Spleen (tissue), 11 donors: ENCODE results near the gene GMDS. TPM values are rescaled to one million over a fixed set of nuclear protein-coding genes. Genes with fewer than 3 reads are reported as not detected.

Experiments
- DNase-seq: peaks from one replicate; pipeline ENCODE4 v3.0.0-alpha.2; 2020
- H3K27ac ChIP-seq, 8 donors: fragments of 200-600 bp; sonication (generic) in 7 of 8; 1 replicate in 4 of 8; 2 replicates in 4 of 8; pipeline versions ENCODE4 v1.5.0 to v1.8.0; 2016 to 2021; ENCODE audit warnings: inconsistent platforms in 4 of 8, mild to moderate bottlenecking in 4 of 8, moderate library complexity in 1 of 8
- H3K27me3 ChIP-seq, 7 donors: fragments of 200-600 bp; sonication (generic) in 6 of 7; replicated peaks in 1 of 7; 1 replicate in 4 of 7; 2 replicates in 3 of 7; pipeline versions ENCODE4 v1.5.0 to v1.8.0; 2016 to 2021; ENCODE audit warnings: inconsistent platforms in 3 of 7, mild to moderate bottlenecking in 1 of 7
- H3K36me3 ChIP-seq, 6 donors: fragments of 200-600 bp; sonication (generic) in 5 of 6; 1 replicate in 4 of 6; 2 replicates in 2 of 6; pipeline versions ENCODE4 v1.5.0 to v1.8.0; 2016 to 2021; ENCODE audit warnings: inconsistent platforms in 2 of 6
- H3K4me1 ChIP-seq, 6 donors: fragments of 200-600 bp; sonication (generic) in 5 of 6; 1 replicate in 3 of 6; 2 replicates in 3 of 6; pipeline versions ENCODE4 v1.5.0 to v1.8.0; 2016 to 2021; ENCODE audit warnings: inconsistent platforms in 3 of 6
- H3K4me3 ChIP-seq, 8 donors: fragments of 200-600 bp; sonication (generic) in 7 of 8; 1 replicate in 4 of 8; 2 replicates in 4 of 8; pipeline versions ENCODE4 v1.5.0 to v1.8.0; 2016 to 2021; ENCODE audit warnings: inconsistent platforms in 4 of 8, mild to moderate bottlenecking in 4 of 8, moderate library complexity in 2 of 8
- H3K9me3 ChIP-seq, 8 donors: fragments of 200-600 bp; sonication (generic) in 7 of 8; 1 replicate in 4 of 8; 2 replicates in 4 of 8; pipeline versions ENCODE4 v1.5.0 to v1.8.0; 2016 to 2021; ENCODE audit warnings: inconsistent platforms in 4 of 8
- POLR2A ChIP-seq, 3 donors: fragments of 450-650 bp; IDR thresholded peaks; one replicate each; pipeline ENCODE4 v1.5.1; 2017; ENCODE audit warnings: antibody characterized with exemption in 3 of 3, mild to moderate bottlenecking in 1 of 3
- POLR2AphosphoS5 ChIP-seq, 3 donors: sonication (generic); formaldehyde crosslinking; IDR thresholded peaks; one replicate each; pipeline ENCODE4 v1.5.1; 2017; ENCODE audit warnings: antibody characterized with exemption in 3 of 3
- WGBS, 5 donors: extraction: QIAGEN DNeasy Blood & Tissue Kit in 3 of 5; methylation state at CpG; one replicate each; pipeline versions ENCODE4 v1.1.5 to v1.1.7; 2013 to 2018; 5-methylcytosine and 5-hydroxymethylcytosine counted together
- intact Hi-C: fragments of 100-400 bp; cut with DNase I; formaldehyde crosslinking; loops from one replicate; pipeline ENCODE4 v1.15.0; 2023; ENCODE audit warnings: low total_unique reads
- polyA plus RNA-seq, 3 donors: library from polyadenylated mRNA; stranded (reverse); fragments of 200-250 nt; gene quantifications; one replicate each; pipeline ENCODE4 v1.2.1, GENCODE V29; 2013
- total RNA-seq, 7 donors: library from RNA; depleted of rRNA in 3 of 7; stranded (reverse); fragments of >200 nt in 3 of 7; fragmentation: NEBNext Ultra II Directional in 4 of 7; extraction: Animal tissue kit (Norgen Biotek cat#: 25700) in 4 of 7; gene quantifications; one replicate each; pipeline versions ENCODE4 v1.1.0 to v1.2.1, GENCODE V29; 2016 to 2021
- TF ChIP-seq, protein P1 (sequence below), 11 experiments: fragments of 200-600 bp in 7 of 11; fragments of 450-650 bp in 4 of 11; sonication (generic) in 4 of 11; IDR thresholded peaks in 8 of 11; conservative IDR thresholded peaks in 3 of 11; 1 replicate in 7 of 11; 2 replicates in 4 of 11; pipeline versions ENCODE4 v1.4.0 to v1.8.0; 2016 to 2021; ENCODE audit warnings: antibody characterized with exemption in 11 of 11, inconsistent platforms in 4 of 11, mild to moderate bottlenecking in 1 of 11
- donor health status: healthy with polysubstance abuse.
- donor health status: DM: no; HTN: no; CAD: no; lungs with moderate emphysema.
- donor health status: DM: no; HTN: no; CAD: no.
- donor health status: Bipolar disorder and iron deficiency.
- donor health status: healthy.
- donor health status: DM: no; HTN: no; CAD: no.
- donor health status: DM: yes; HTN: yes; CAD: no.

GMDS gene
- total and polyA plus RNA-seq, 10 donors: 9.1 to 30.8 (median 17.7) TPM

DNA sequence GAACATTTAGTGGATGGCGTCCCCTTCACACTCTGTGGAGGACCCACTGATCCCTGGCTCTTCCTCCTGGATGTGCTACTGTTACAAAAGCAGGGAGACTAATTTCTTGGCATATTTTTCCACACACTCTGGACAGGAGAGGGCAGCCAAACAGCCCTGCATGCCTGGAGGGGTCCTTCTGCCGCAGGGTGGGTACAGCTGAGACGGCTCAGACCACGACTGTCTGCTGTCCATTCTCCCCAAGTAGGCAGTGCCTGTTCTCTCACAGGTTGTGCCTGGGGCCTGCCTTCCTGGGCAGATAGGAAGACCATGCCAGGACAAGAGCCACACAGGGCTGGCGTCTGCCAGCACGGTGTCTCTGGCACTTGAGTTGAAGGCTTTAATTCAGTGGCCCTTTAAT lies 375.6 kb downstream of the GMDS start:
- Histone ChIP-seq H3K27me3 (peaks cover 0 to 5% (median 0%) of the 10 kb centered on the region in 7 donors), H3K4me1 (peaks cover 0 to 4% (median 0%) of the 10 kb centered on the region in 6 donors)
- intact Hi-C loops: no loop called here

DNA sequence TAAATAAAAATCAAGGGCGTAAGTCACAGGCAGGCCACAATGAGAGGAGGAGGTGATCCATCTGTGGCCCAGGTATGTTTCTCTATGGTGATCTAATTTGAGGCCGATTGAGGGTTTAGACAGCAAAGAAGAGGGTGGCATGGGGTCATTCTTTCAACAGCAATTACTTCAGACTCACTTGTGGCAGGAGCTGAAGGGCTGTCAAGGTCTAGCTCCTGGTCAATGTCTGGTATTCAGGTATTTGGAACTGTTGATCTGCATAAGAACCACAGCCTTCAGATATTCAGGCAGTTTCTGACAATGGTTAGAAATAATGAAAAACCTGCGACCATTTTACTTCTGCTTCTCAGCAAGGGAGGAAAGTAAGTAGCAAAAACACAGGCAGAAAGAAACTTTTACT lies 376.1 kb downstream of the GMDS start:
- DNase-seq: no peak
- Histone ChIP-seq H3K9me3 (no peaks in the 10 kb centered on the region), H3K27ac (no peak overlapping the region), H3K4me1 (peaks cover 0 to 4% (median 0%) of the 10 kb centered on the region in 6 donors), H3K4me3 (no peak overlapping the region), H3K27me3 (peaks cover 0 to 5% (median 0%) of the 10 kb centered on the region in 7 donors), H3K36me3 (no peaks in the 10 kb centered on the region)
- WGBS, 5 donors: 78 to 87% (median 82%) methylated on average over 3 of the region's 3 CpGs
- TF ChIP-seq, protein P1, sequence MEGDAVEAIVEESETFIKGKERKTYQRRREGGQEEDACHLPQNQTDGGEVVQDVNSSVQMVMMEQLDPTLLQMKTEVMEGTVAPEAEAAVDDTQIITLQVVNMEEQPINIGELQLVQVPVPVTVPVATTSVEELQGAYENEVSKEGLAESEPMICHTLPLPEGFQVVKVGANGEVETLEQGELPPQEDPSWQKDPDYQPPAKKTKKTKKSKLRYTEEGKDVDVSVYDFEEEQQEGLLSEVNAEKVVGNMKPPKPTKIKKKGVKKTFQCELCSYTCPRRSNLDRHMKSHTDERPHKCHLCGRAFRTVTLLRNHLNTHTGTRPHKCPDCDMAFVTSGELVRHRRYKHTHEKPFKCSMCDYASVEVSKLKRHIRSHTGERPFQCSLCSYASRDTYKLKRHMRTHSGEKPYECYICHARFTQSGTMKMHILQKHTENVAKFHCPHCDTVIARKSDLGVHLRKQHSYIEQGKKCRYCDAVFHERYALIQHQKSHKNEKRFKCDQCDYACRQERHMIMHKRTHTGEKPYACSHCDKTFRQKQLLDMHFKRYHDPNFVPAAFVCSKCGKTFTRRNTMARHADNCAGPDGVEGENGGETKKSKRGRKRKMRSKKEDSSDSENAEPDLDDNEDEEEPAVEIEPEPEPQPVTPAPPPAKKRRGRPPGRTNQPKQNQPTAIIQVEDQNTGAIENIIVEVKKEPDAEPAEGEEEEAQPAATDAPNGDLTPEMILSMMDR (IDR thresholded peaks at IDR 0.05 in 8 of 11, conservative IDR thresholded peaks at IDR 0.05 in 3 of 11): no peak
- no peak for TF ChIP-seq POLR2AphosphoS5 (IDR thresholded peaks at IDR 0.05)
- no peak for TF ChIP-seq POLR2A (IDR thresholded peaks at IDR 0.05)
- intact Hi-C loops: no loop called here

More for the DNA sequence above, 375.6 kb downstream of the GMDS start:
- TF ChIP-seq POLR2AphosphoS5 (IDR thresholded peaks at IDR 0.05): no peak
- Histone ChIP-seq H3K36me3 (no peaks in the 10 kb centered on the region), H3K4me3 (no peak overlapping the region), H3K27ac (no peak overlapping the region), H3K9me3 (no peaks in the 10 kb centered on the region)
- no peak for DNase-seq
- WGBS, 5 donors: 84 to 95% (median 91%) methylated on average over 6 of the region's 6 CpGs

DNA sequence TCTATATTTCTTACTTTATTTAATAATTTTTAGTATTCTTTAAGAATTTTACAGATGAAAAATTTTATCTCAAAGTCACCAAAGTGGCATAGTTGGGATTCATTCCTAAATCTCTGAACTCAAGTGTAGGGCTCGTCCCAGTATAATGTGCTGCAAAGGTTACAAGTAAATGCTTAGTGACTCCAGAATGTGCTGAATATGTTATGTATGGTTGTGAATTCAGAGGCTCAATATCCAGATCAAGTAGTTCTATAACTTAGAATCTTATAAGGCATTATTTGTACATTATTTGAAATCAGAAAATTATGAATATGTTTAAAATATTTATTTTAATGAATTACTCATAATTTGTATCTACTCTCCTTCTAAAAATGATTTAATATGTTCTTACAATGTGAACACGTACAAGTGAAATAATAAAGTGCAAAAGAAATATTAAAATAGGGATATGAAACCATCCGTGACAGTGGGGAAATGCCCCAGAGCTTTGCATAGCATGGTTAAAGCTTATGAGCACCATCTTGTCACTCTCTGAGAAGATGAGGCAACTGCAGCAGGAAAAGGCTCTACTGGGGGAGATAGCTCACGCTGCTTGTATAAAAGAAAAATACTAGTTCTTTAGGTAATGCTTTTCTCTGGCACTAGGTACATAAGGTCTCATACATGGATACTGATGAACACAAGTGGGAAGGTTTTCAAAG lies 376.7 kb downstream of the GMDS start:
- DNase-seq: no peak
- H3K9me3 ChIP-seq: no peaks in the 10 kb centered on the region
- H3K27ac ChIP-seq: no peak overlapping the region
- H3K4me3 ChIP-seq: no peak overlapping the region
- peaks cover 0 to 4% (median 0%) of the 10 kb centered on the region in 6 donors for H3K4me1 ChIP-seq
- intact Hi-C loops: no loop called here
- no peaks in the 10 kb centered on the region for H3K36me3 ChIP-seq
- peaks cover 0 to 5% (median 0%) of the 10 kb centered on the region in 7 donors for H3K27me3 ChIP-seq
- 66 to 76% (median 74%) methylated on average over 4 of the region's 4 CpGs for WGBS, 5 donors
- no peak for TF ChIP-seq POLR2A (IDR thresholded peaks at IDR 0.05)
- TF ChIP-seq POLR2AphosphoS5 (IDR thresholded peaks at IDR 0.05): no peak
- TF ChIP-seq, protein P1 (IDR thresholded peaks at IDR 0.05 in 8 of 11, conservative IDR thresholded peaks at IDR 0.05 in 3 of 11): no peak

DNA sequence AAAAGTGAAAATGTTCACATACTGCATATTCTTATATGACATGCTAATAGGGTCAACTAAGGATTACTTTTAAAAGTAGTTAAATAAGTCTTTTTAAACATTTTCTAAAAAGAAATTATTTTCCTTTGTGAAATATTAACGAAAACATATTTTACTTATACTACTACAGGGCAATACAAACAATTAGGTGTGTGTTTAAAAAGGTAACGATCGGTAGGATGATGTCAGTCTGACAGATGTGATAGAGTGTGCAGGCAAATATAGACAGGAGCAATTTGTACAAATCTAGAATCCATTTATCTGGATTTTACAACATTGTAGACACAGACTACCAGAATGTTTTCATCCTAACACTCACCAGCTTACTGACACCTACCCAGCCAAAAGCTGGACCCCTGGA lies 378.2 kb downstream of the GMDS start:
- TF ChIP-seq, protein P1 (IDR thresholded peaks at IDR 0.05 in 8 of 11, conservative IDR thresholded peaks at IDR 0.05 in 3 of 11): no peak
- TF ChIP-seq POLR2A (IDR thresholded peaks at IDR 0.05): no peak
- TF ChIP-seq POLR2AphosphoS5 (IDR thresholded peaks at IDR 0.05): no peak
- DNase-seq: no peak
- Histone ChIP-seq H3K4me1 (peaks cover 0 to 4% (median 0%) of the 10 kb centered on the region in 6 donors), H3K36me3 (no peaks in the 10 kb centered on the region), H3K27ac (no peak overlapping the region), H3K27me3 (peaks cover 0 to 5% (median 0%) of the 10 kb centered on the region in 7 donors), H3K9me3 (no peaks in the 10 kb centered on the region), H3K4me3 (no peak overlapping the region)
- intact Hi-C loops: no loop called here
- 93 to 97% (median 96%) methylated on average over 3 of the region's 3 CpGs for WGBS, 5 donors
